A204.1 (cell line): ENCODE results near the gene S1PR2.
"Not testable (repeated sequence)": the region's sequence is repeated elsewhere in the genome, so short reads cannot be mapped to it uniquely, and the experiment has no call there.

Experiments
- FAIRE-seq: peaks from 2 replicates; lab custom pipeline; 2012; peaks lifted over from hg19 to GRCh38; lab: Jason Lieb, UNC

The S1PR2 gene

DNA sequence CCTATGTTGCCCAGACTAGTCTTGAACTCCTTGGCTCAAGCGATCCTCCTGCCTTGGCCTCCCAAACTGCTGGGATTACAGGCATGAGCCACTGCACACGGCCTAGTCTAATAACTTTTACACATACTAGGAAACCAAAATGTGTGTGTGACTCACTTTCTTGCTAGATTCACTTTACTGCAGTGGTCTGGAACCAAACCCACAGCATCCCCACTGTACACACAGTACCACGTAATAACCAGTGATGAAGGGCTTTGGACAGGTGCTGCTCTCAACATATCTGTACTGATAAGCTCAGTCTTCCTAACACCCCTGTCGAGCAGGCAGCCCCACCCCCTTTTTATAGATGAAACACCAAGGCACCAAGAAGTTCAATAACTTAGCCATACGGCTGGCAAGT, 41.5 kb downstream of the S1PR2 start:
- no peak for FAIRE-seq

GRCh38 chr19:10187315-10187714, 43.8 kb downstream of the S1PR2 start:
- no peak for FAIRE-seq

GRCh38 chr19:10184636-10185035, 46.5 kb downstream of the S1PR2 start:
- FAIRE-seq: no peak

DNA sequence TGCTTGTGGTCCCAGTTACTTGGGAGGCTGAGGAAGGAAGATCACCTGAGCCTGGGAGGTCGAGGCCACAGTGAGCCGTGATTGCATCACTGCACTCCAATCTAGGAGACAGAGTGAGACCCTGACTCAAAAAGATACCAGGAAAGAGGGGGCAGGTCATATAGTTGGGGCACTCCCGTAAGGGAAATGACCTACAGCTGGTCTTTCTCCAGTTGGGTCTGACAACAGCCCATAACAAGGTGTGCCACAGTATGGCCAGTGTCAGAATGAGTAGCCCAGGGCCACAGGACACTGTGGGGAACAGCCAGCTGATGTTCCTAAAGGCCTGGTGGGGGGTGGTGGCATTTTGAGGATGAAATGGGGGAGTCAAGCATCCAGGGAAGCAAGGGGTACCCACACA, 47.2 kb downstream of the S1PR2 start:
- FAIRE-seq: no peak

DNA sequence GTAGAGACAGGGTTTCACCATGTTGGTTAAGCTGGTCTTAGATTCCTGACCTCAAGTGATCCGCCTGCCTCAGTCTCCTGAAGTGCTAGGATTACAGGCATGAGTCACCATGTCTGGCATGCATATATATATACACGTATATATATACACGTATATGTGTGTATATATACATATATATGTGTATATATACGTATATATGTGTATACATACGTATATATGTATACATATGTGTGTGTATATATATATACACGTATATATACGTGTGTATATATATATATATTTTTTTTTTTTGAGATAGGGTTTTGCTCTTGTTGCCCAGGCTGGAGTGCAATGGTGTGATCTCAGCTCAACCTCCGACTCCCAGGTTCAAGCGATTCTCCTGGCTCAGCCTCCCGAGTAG, 48.3 kb downstream of the S1PR2 start:
- FAIRE-seq: no peak

DNA sequence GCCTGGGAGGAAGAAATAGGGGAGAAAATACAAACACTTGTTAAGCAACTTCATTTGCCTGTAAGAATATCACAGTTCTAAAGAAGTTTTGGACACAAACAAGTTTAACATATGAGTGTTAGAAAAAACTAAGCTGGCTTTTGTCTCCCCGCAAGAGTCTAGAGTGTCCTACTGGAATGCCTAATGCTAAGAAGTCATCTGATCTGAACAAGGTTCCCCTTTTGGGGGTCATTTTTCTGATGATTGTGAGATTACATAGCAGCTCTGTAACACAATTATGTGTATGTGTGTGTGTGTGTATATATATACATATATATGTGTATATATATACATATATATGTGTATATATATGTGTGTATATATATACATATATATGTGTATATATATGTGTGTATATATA, 49.1 kb downstream of the S1PR2 start:
- no peak for FAIRE-seq

GRCh38 chr19:10180459-10180858, 50.7 kb downstream of the S1PR2 start:
- no peak for FAIRE-seq

- not testable (repeated sequence) for FAIRE-seq
These were observed 51.1 kb downstream of the S1PR2 start for GRCh38 chr19:10180024-10180423.

- FAIRE-seq: no peak
These were observed 57.6 kb downstream of the S1PR2 start for GRCh38 chr19:10173527-10173926.
